ENCODE results near the gene DDIAS.
"Not testable (repeated sequence)": the region's sequence is repeated elsewhere in the genome, so short reads cannot be mapped to it uniquely, and the experiment has no call there.

Gene DDIAS

GRCh38 chr11:82922396-82923173 lies 21.0 kb downstream of the DDIAS start:
- not testable (repeated sequence) for DNase-seq (ENCODE audit: low read depth, low spot score)

- DNase-seq (ENCODE audit: low read depth, low spot score) = no peak
Measured at GRCh38 chr11:82924522-82925224, 23.1 kb downstream of the DDIAS start.

- no peak for DNase-seq (ENCODE audit: low read depth, low spot score)
Measured at GRCh38 chr11:82927264-82927880, 25.8 kb downstream of the DDIAS start.

- no peak for DNase-seq (ENCODE audit: low read depth, low spot score)
Measured at GRCh38 chr11:82929121-82929520, 27.6 kb downstream of the DDIAS start.

- DNase-seq (ENCODE audit: low read depth, low spot score) = no peak
Measured at GRCh38 chr11:82930229-82930628, 28.7 kb downstream of the DDIAS start.

- DNase-seq (ENCODE audit: low read depth, low spot score) = no peak
Measured at GRCh38 chr11:82930734-82931133, 29.2 kb downstream of the DDIAS start.

GRCh38 chr11:82932564-82932963 lies 31.0 kb downstream of the DDIAS start:
- DNase-seq (ENCODE audit: low read depth, low spot score) = no peak

GRCh38 chr11:82936261-82936660 lies 34.7 kb downstream of the DDIAS start:
- DNase-seq (ENCODE audit: low read depth, low spot score) = no peak

- DNase-seq (ENCODE audit: low read depth, low spot score) = no peak
Measured at GRCh38 chr11:82937554-82937953, 36.0 kb downstream of the DDIAS start.

GRCh38 chr11:82939456-82939855 lies 37.9 kb downstream of the DDIAS start:
- DNase-seq (ENCODE audit: low read depth, low spot score) = no peak

- DNase-seq (ENCODE audit: low read depth, low spot score) = no peak
Measured at GRCh38 chr11:82942376-82942775, 40.8 kb downstream of the DDIAS start.

- not testable (repeated sequence) for DNase-seq (ENCODE audit: low read depth, low spot score)
Measured at GRCh38 chr11:82943430-82943829, 41.9 kb downstream of the DDIAS start.

GRCh38 chr11:82944198-82944597 lies 42.7 kb downstream of the DDIAS start:
- no peak for DNase-seq (ENCODE audit: low read depth, low spot score)

GRCh38 chr11:82945041-82945440 lies 43.5 kb downstream of the DDIAS start:
- DNase-seq (ENCODE audit: low read depth, low spot score) = not testable (repeated sequence)

GRCh38 chr11:82945682-82946081 lies 44.1 kb downstream of the DDIAS start:
- DNase-seq (ENCODE audit: low read depth, low spot score) = no peak

- DNase-seq (ENCODE audit: low read depth, low spot score) = no peak
Measured at GRCh38 chr11:82949352-82949751, 47.8 kb downstream of the DDIAS start.

- not testable (repeated sequence) for DNase-seq (ENCODE audit: low read depth, low spot score)
Measured at GRCh38 chr11:82950502-82950901, 49.0 kb downstream of the DDIAS start.

GRCh38 chr11:82955736-82956453 lies 54.4 kb downstream of the DDIAS start:
- not testable (repeated sequence) for DNase-seq (ENCODE audit: low read depth, low spot score)

- DNase-seq (ENCODE audit: low read depth, low spot score) = no peak
Measured at GRCh38 chr11:82959987-82960778, 58.6 kb downstream of the DDIAS start.

GRCh38 chr11:82960779-82961143 lies 59.2 kb downstream of the DDIAS start:
- no peak for DNase-seq (ENCODE audit: low read depth, low spot score)

GRCh38 chr11:82962021-82962420 lies 60.5 kb downstream of the DDIAS start:
- not testable (repeated sequence) for DNase-seq (ENCODE audit: low read depth, low spot score)
